GM10266 (cell line): ENCODE data around the gene ALOX5.

Experiments
- DNase-seq: peaks from one replicate; pipeline ENCODE4 v3.0.0; 2012; ENCODE audit errors: extremely low spot score
- TF ChIP-seq, protein P1 (sequence below): IDR thresholded peaks from 2 replicates; pipeline ENCODE4 v1.5.1; 2012; ENCODE audit warnings: mild to moderate bottlenecking, low read depth; ENCODE audit not compliant: control insufficient read depth, insufficient read depth; ENCODE audit errors: missing control alignments

The ALOX5 gene

DNA sequence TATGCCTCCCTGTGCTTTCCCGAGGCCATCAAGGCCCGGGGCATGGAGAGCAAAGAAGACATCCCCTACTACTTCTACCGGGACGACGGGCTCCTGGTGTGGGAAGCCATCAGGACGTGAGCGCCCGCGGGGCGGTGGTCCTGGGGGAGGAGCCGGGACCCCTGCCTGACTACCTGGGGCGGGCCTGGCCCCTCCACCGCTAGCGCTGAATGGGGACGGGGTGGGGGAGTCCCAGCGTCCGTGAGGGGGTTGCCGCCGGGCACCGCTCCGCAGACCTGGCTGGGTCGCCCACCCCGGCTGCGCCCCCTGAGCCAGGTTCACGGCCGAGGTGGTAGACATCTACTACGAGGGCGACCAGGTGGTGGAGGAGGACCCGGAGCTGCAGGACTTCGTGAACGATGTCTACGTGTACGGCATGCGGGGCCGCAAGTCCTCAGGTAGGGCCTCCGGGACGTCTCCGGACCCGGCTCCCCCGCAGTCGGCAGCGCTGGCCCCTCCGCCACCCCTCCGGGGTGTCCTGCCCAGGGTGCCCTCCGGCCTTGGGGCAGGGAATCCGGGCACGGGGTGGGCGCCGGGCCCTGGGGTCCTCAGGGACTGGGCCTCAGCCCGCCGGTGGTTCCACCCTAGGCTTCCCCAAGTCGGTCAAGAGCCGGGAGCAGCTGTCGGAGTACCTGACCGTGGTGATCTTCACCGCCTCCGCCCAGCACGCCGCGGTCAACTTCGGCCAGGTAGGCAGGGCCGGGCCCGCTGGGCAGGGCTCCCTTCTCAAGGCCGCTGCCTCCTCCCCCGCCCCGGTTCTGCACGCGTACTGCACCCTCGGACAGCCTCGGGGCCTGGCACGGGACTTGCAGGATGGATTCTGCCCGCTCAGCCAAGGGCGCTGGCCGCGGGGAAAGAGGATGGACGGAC lies 69.3 kb downstream of the ALOX5 start:
- TF ChIP-seq, protein P1, sequence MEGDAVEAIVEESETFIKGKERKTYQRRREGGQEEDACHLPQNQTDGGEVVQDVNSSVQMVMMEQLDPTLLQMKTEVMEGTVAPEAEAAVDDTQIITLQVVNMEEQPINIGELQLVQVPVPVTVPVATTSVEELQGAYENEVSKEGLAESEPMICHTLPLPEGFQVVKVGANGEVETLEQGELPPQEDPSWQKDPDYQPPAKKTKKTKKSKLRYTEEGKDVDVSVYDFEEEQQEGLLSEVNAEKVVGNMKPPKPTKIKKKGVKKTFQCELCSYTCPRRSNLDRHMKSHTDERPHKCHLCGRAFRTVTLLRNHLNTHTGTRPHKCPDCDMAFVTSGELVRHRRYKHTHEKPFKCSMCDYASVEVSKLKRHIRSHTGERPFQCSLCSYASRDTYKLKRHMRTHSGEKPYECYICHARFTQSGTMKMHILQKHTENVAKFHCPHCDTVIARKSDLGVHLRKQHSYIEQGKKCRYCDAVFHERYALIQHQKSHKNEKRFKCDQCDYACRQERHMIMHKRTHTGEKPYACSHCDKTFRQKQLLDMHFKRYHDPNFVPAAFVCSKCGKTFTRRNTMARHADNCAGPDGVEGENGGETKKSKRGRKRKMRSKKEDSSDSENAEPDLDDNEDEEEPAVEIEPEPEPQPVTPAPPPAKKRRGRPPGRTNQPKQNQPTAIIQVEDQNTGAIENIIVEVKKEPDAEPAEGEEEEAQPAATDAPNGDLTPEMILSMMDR: no peak
- peak; percentile 8 for DNase-seq

DNA sequence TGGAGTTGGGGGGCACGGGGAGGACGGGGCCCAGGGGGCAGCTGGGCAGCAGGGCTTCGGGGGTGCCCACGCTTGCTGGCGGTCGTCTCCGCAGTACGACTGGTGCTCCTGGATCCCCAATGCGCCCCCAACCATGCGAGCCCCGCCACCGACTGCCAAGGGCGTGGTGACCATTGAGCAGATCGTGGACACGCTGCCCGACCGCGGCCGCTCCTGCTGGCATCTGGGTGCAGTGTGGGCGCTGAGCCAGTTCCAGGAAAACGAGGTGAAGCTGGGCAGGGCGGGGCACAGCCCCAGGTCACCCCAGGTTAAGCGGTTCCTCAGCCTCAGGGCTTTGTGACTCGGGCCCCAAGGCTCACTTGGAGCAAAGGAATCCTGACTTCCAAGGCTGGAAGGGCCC lies 70.0 kb downstream of the ALOX5 start:
- TF ChIP-seq, protein P1: no peak
- DNase-seq: peak; percentile 13

DNA sequence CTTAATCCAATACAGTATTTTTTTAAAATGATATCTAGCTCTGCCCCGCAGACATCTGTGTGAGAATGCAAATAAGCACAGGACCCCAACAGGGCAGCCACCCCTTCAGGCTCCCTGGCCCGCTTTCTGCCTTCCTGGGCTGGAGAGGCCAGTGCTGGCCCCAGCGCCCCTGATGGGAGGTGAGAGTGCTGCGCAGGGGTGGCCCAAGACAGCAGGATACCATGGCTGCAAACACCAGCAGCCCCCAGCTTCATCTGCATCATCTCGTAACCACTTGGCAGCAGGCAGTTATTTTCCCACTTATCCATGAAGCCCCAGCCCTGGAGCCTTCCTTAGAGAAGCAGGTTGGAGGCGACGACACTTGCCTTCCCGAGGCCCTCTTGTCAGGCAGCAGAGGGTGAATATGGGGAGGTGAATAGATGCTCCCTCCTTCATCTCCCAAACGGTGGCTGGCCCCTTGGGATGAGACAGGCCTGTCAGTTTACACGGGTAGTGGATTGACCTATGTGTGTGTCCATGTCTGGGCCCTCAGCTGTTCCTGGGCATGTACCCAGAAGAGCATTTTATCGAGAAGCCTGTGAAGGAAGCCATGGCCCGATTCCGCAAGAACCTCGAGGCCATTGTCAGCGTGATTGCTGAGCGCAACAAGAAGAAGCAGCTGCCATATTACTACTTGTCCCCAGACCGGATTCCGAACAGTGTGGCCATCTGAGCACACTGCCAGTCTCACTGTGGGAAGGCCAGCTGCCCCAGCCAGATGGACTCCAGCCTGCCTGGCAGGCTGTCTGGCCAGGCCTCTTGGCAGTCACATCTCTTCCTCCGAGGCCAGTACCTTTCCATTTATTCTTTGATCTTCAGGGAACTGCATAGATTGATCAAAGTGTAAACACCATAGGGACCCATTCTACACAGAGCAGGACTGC lies 71.2 kb downstream of the ALOX5 start:
- TF ChIP-seq, protein P1: no peak
- DNase-seq: peak; percentile 15

DNA sequence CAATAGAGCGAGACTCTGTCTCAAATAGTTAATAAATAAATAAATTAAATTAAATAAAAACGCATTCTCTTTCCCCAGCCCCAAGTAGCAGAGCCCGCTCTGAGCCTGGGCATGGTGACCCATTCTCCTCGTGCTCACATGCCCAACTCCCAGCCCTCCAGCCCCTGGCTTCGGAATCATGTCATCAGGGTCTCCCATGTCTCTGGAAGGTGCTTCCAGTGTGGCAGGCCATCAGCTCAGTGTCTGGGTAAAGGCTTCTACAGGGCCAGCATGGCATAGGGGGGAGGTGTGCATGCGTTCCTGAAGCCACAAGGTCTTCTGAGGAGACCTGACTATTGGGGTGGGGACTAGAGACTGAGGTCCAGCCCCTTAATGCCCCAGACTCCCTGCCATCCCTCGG lies 72.8 kb downstream of the ALOX5 start:
- TF ChIP-seq, protein P1: no peak
- no peak for DNase-seq

DNA sequence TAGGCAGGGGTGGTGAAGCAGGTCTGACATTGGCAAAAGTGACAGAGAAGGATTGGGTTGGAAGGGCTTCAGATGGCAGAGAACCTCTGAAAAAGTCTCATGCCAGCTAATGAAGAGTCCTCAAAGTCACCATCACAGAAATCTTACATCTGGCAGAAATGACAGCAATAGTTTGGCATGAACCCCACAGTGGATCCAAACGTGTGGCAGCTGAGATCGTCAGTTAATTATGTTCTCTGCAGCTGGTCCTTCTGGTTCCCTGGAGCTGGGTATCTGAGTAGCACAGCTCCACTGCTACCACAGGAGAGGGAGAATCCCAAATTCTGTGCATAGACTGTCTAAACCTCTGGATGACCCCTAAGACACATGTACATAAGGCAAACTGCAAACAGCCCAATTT lies 73.4 kb downstream of the ALOX5 start:
- TF ChIP-seq, protein P1: no peak
- no peak for DNase-seq

DNA sequence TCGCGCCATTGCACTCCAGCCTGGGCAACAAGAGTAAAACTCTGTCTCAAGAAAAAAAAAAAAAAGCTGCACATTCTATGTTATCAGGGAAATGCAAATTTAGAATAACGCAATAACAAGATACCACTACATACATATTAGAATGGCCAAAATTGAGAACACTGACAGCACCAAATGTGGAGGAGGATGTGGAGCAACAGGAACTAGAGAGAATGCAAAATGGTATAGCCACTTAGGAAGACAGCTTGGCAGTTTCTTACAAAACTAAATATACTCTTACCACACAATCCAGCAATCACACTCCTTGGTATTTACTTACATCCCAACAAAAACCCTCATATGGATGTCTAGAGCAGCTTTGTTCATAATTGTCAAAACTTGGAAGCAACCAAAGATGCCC lies 76.8 kb downstream of the ALOX5 start:
- TF ChIP-seq, protein P1: no peak
- DNase-seq: no peak
